HepG2 (cell line): ENCODE results near the gene MEX3A. TPM values are rescaled to one million over a fixed set of nuclear protein-coding genes. Genes with fewer than 3 reads are reported as not detected.

Experiments used
- ATAC-seq: fragments of 200-7000 bp; cut with Tn5 transposase; 3 replicates; pipeline ENCODE4 v1.9.1; 2020; ENCODE audit warnings: mild to moderate bottlenecking, moderate library complexity
- BruUV-seq: library from RNA; stranded (reverse); fragments of 400-500 nt; replicated peaks from 2 replicates; lab custom pipeline; 2021; lab: Mats Ljungman, UMichigan
- CTCF ChIA-PET: fragments of 300-600 bp; formaldehyde crosslinking; extraction: SDS; loops from one replicate; lab custom pipeline; 2021; ENCODE audit warnings: low total read pairs, inconsistent platforms, low intra/inter-chr PET ratio; lab: Yijun Ruan, JAX
- POLR2A ChIA-PET: fragments of 350-600 bp; sonication (Branson Sonifier 250); formaldehyde crosslinking; loops from one replicate; lab custom pipeline; 2020; ENCODE audit warnings: antibody characterized with exemption, inconsistent platforms; lab: Yijun Ruan, JAX
- DNase-seq: peaks from one replicate; pipeline ENCODE4 v3.0.0-alpha.2; 2015; ENCODE audit warnings: low spot score
- FAIRE-seq: peaks from 3 replicates; lab custom pipeline; 2011; peaks lifted over from hg19 to GRCh38; lab: Jason Lieb, UNC
- H2AFZ ChIP-seq: one replicate; pipeline ENCODE4 v1.6.1; 2011; ENCODE audit warnings: low read length, inconsistent platforms
- H3K27ac ChIP-seq: fragments of 300-600 bp; 3 replicates; pipeline ENCODE4 v1.8.0; 2011; ENCODE audit warnings: mixed run types, mild to moderate bottlenecking, mixed read lengths, low read length, inconsistent platforms; ENCODE audit not compliant: insufficient read depth; ENCODE audit errors: extremely low read length
- H3K27me3 ChIP-seq, 2 experiments: fragments of 200-600 bp in 1 of 2; 2 replicates in 1 of 2; 3 replicates in 1 of 2; pipeline versions ENCODE4 v1.6.0 to v1.8.0; 2011; ENCODE audit warnings: low read length in 2 of 2, mild to moderate bottlenecking in 2 of 2, moderate library complexity in 2 of 2, inconsistent platforms in 1 of 2; ENCODE audit not compliant: insufficient read depth in 2 of 2, control insufficient read depth in 1 of 2
- H3K36me3 ChIP-seq, 2 experiments: fragments of 200-600 bp in 1 of 2; replicated peaks in 1 of 2; 2 replicates in 1 of 2; 3 replicates in 1 of 2; pipeline versions ENCODE4 v1.5.1 to v1.8.0; 2011; ENCODE audit warnings: low read length in 2 of 2, inconsistent platforms in 1 of 2; ENCODE audit not compliant: insufficient read depth in 2 of 2, control insufficient read depth in 1 of 2
- H3K4me1 ChIP-seq: 2 replicates; pipeline ENCODE4 v1.5.1; 2012; ENCODE audit warnings: low read length, inconsistent platforms; ENCODE audit not compliant: insufficient read depth
- H3K4me2 ChIP-seq: 2 replicates; pipeline ENCODE4 v1.6.0; 2011; ENCODE audit warnings: low read depth, low read length, inconsistent platforms
- H3K4me3 ChIP-seq, 3 experiments: fragments of 200-600 bp in 1 of 3; sonication (generic), shearing (Covaris generic) in 1 of 3; replicated peaks in 1 of 3; 2 replicates each; pipeline ENCODE4 v1.5.1; 2011 to 2016; ENCODE audit warnings: low read length in 3 of 3, inconsistent platforms in 2 of 3, low read depth in 2 of 3, mild to moderate bottlenecking in 2 of 3, control low read depth in 1 of 3, mixed read lengths in 1 of 3; ENCODE audit not compliant: insufficient read depth in 1 of 3
- H3K79me2 ChIP-seq: one replicate; pipeline ENCODE4 v1.6.1; 2011; ENCODE audit warnings: low read length, inconsistent platforms; ENCODE audit not compliant: insufficient read depth
- H3K9ac ChIP-seq: 2 replicates; pipeline ENCODE4 v1.6.0; 2011; ENCODE audit warnings: mild to moderate bottlenecking, low read depth, low read length, inconsistent platforms; ENCODE audit not compliant: insufficient read depth
- H3K9me3 ChIP-seq: 2 replicates; pipeline ENCODE4 v1.5.1; 2012; ENCODE audit warnings: mild to moderate bottlenecking, low read length
- H4K20me1 ChIP-seq: 2 replicates; pipeline ENCODE4 v1.6.0; 2011; ENCODE audit warnings: inconsistent platforms, mild to moderate bottlenecking, low read length, moderate library complexity; ENCODE audit not compliant: insufficient read depth
- ARHGAP35 ChIP-seq: sonication (generic); formaldehyde crosslinking; IDR thresholded peaks from 2 replicates; pipeline ENCODE4 v1.9.0; 2022; ENCODE audit warnings: mild to moderate bottlenecking, inconsistent platforms, moderate library complexity, missing genetic modification reagents, borderline replicate concordance
- IRF9 ChIP-seq: sonication (generic); formaldehyde crosslinking; IDR thresholded peaks from 2 replicates; pipeline ENCODE4 v1.8.0; 2022; ENCODE audit warnings: missing genetic modification reagents, mild to moderate bottlenecking, borderline replicate concordance
- ISL2 ChIP-seq: sonication (generic); formaldehyde crosslinking; IDR thresholded peaks from 2 replicates; pipeline ENCODE4 v1.5.0; 2020; ENCODE audit warnings: missing genetic modification reagents
- NONO ChIP-seq, 2 experiments: fragments of 450-650 bp in 1 of 2; sonication (generic) in 1 of 2; formaldehyde crosslinking in 1 of 2; IDR thresholded peaks in 1 of 2; conservative IDR thresholded peaks in 1 of 2; 2 replicates each; pipeline versions ENCODE4 v1.6.1 to v1.8.0; 2017 to 2022; ENCODE audit warnings: mild to moderate bottlenecking in 1 of 2, missing genetic modification reagents in 1 of 2, moderate library complexity in 1 of 2
- POGK ChIP-seq: sonication (generic); formaldehyde crosslinking; conservative IDR thresholded peaks from 2 replicates; pipeline ENCODE4 v1.8.0; 2022; ENCODE audit warnings: mild to moderate bottlenecking, moderate library complexity, missing genetic modification reagents
- RFXAP ChIP-seq: sonication (generic); formaldehyde crosslinking; IDR thresholded peaks from 2 replicates; pipeline ENCODE4 v1.4.0; 2020; ENCODE audit warnings: missing genetic modification reagents, borderline replicate concordance
- SMARCE1 ChIP-seq: fragments of 450-650 bp; IDR thresholded peaks from 2 replicates; pipeline ENCODE4 v1.6.1; 2017; ENCODE audit warnings: borderline replicate concordance
- ZNF136 ChIP-seq: sonication (generic); formaldehyde crosslinking; IDR thresholded peaks from 2 replicates; pipeline ENCODE4 v1.8.1; 2022; ENCODE audit warnings: low read depth, mild to moderate bottlenecking, moderate library complexity, missing genetic modification reagents
- ZNF329 ChIP-seq: sonication (generic); formaldehyde crosslinking; IDR thresholded peaks from 2 replicates; pipeline ENCODE4 v1.9.0; 2021; ENCODE audit warnings: low read depth, mild to moderate bottlenecking, missing genetic modification reagents
- ZNF513 ChIP-seq: sonication (generic); formaldehyde crosslinking; conservative IDR thresholded peaks from 2 replicates; pipeline ENCODE4 v1.5.0; 2020; ENCODE audit warnings: missing genetic modification reagents
- ZNF576 ChIP-seq: sonication (generic); formaldehyde crosslinking; IDR thresholded peaks from 2 replicates; pipeline ENCODE4 v1.4.0; 2020; ENCODE audit warnings: mild to moderate bottlenecking, missing genetic modification reagents
- ZNF639 ChIP-seq: conservative IDR thresholded peaks from 2 replicates; pipeline ENCODE4 v1.6.1; 2018; ENCODE audit warnings: missing genetic modification reagents
- WGBS: methylation state at CpG from one replicate; pipeline ENCODE4 v1.1.6; 2017; ENCODE audit warnings: low lambda C conversion rate; 5-methylcytosine and 5-hydroxymethylcytosine counted together
- in situ Hi-C: cut with HindIII; loops from 2 replicates; pipeline ENCODE4 v1.10.0; 2017; ENCODE audit warnings: low pct_unique_long_range_greater_than_20kb; ENCODE audit not compliant: extremely low pct_ligation_motif_present
- intact Hi-C: fragments of 100-400 bp; cut with micrococcal nuclease; formaldehyde crosslinking; loops from one replicate; pipeline ENCODE4 v1.10.0; 2022; ENCODE audit not compliant: unreplicated experiment
- polyA plus RNA-seq, 8 experiments: library from polyadenylated mRNA; depleted of rRNA in 3 of 8; stranded (reverse) in 7 of 8; unstranded in 1 of 8; fragments of >200 nt; fragmentation: Illumina TruSeq in 4 of 8; extraction: Trizol in 4 of 8; gene quantifications; 2 replicates each; pipeline versions ENCODE4 v1.2.1 to v1.2.3, GENCODE V29; 2011 to 2016; ENCODE audit warnings: low read depth in 4 of 8, missing spikeins in 1 of 8, mixed read lengths in 1 of 8; ENCODE audit not compliant: insufficient read depth in 1 of 8
- total RNA-seq, 5 experiments: library from RNA; depleted of rRNA; stranded (reverse); fragments of >200 nt; fragmentation: Illumina TruSeq; extraction: Trizol; gene quantifications; 2 replicates each; pipeline ENCODE4 v1.2.3, GENCODE V29; 2016; ENCODE audit warnings: low read depth in 1 of 5

MEX3A gene
- total and polyA plus RNA-seq, 2 of the 13 experiments (the other 11 are each of a cell fraction or from before 2014, with no cell fraction given), result 7.6 to 9.1 TPM

GRCh38 chr1:156051011-156051725, 31.1 kb downstream of the MEX3A start:
- H3K36me3 ChIP-seq, result peaks cover 7 to 26% of the 10 kb centered on the region in 2 experiments; a peak in 4 of 5 replicates
- DNase-seq (no peak), ATAC-seq (no peak), FAIRE-seq (no peak)
- H4K20me1 ChIP-seq, result no peaks in the 10 kb centered on the region
- in situ Hi-C loops, result no loop called here
- no peak overlapping the region for H3K27ac ChIP-seq
- H3K27me3 ChIP-seq, result no peaks in the 10 kb centered on the region; a peak in 1 of 5 replicates
- CTCF ChIA-PET, result no interaction called here
- H3K4me3 ChIP-seq, result no peak overlapping the region
- BruUV-seq, result no TSS peak
- no peaks in the 10 kb centered on the region for H3K9me3 ChIP-seq
- H2AFZ ChIP-seq, result no peak overlapping the region
- intact Hi-C loops, result no loop called here
- peaks cover 18% of the 10 kb centered on the region for H3K79me2 ChIP-seq
- H3K9ac ChIP-seq, result no peak overlapping the region
- 99% methylated on average over 6 of the region's 7 CpGs for WGBS
- H3K4me1 ChIP-seq, result peaks cover 21% of the 10 kb centered on the region
- H3K4me2 ChIP-seq, result no peak overlapping the region
- POLR2A ChIA-PET, result interaction anchor here (0.7 to 1.6 kb wide), 3 partner anchors 17 to 114 kb away, joined by 3 to 4 read pairs (median 3); no protein-coding TSS in a partner anchor
- TF ChIP-seq ARHGAP35 (CRISPR knock-in tag), result no peak
- no peak for TF ChIP-seq SMARCE1
- TF ChIP-seq ISL2, result no peak
- TF ChIP-seq RFXAP (CRISPR knock-in tag), result no peak
- TF ChIP-seq ZNF513, result no peak
- TF ChIP-seq POGK, result no peak
- TF ChIP-seq ZNF576 (CRISPR knock-in tag), result no peak
- TF ChIP-seq ZNF639 (CRISPR knock-in tag), result no peak
- TF ChIP-seq ZNF136 (CRISPR knock-in tag), result no peak
- no peak for TF ChIP-seq ZNF329 (CRISPR knock-in tag)
- no peak for TF ChIP-seq IRF9 (CRISPR knock-in tag)
- TF ChIP-seq NONO (IDR thresholded peaks at IDR 0.05), result no peak
- no peak for TF ChIP-seq NONO (CRISPR knock-in tag; conservative IDR thresholded peaks at IDR 0.05)
